ENCODE measurements around the gene LIMCH1.

Gene LIMCH1

DNA sequence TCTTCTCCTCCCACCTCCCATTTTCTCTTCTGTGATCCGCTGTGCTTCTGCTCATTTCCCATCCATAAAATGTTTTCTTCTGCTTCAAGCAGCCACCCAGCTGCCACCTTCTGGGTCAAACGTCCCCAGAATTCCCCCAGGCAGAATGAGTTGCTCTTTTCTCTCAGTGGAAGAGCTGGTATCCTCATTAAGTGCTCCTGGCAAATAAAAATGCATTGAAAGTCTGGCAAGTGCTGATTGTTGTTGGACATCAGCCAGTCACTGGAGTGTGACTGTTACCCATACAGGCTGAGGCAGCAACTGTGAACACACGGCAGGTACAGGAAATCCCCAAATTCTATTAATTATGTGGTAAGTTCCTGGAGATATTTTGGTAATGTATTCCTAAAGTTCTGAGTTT lies 52.6 kb downstream of the LIMCH1 start:
- no peak for TF ChIP-seq POLR2A (IDR thresholded peaks at IDR 0.05; ENCODE audit: extremely low read depth, insufficient read length)
- no peak for TF ChIP-seq MYC (IDR thresholded peaks at IDR 0.05; ENCODE audit: low read depth, low read length)
- TF ChIP-seq, protein P1, sequence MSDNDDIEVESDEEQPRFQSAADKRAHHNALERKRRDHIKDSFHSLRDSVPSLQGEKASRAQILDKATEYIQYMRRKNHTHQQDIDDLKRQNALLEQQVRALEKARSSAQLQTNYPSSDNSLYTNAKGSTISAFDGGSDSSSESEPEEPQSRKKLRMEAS (IDR thresholded peaks at IDR 0.05; ENCODE audit: low read depth, low read length): no peak
- TF ChIP-seq, protein P2, sequence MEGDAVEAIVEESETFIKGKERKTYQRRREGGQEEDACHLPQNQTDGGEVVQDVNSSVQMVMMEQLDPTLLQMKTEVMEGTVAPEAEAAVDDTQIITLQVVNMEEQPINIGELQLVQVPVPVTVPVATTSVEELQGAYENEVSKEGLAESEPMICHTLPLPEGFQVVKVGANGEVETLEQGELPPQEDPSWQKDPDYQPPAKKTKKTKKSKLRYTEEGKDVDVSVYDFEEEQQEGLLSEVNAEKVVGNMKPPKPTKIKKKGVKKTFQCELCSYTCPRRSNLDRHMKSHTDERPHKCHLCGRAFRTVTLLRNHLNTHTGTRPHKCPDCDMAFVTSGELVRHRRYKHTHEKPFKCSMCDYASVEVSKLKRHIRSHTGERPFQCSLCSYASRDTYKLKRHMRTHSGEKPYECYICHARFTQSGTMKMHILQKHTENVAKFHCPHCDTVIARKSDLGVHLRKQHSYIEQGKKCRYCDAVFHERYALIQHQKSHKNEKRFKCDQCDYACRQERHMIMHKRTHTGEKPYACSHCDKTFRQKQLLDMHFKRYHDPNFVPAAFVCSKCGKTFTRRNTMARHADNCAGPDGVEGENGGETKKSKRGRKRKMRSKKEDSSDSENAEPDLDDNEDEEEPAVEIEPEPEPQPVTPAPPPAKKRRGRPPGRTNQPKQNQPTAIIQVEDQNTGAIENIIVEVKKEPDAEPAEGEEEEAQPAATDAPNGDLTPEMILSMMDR (IDR thresholded peaks at IDR 0.05; ENCODE audit: low read depth, low read length): no peak
- H3K4me3 ChIP-seq (ENCODE audit: low read depth, low read length): no peak overlapping the region
- no peak for DNase-seq (ENCODE audit: low read depth)

DNA sequence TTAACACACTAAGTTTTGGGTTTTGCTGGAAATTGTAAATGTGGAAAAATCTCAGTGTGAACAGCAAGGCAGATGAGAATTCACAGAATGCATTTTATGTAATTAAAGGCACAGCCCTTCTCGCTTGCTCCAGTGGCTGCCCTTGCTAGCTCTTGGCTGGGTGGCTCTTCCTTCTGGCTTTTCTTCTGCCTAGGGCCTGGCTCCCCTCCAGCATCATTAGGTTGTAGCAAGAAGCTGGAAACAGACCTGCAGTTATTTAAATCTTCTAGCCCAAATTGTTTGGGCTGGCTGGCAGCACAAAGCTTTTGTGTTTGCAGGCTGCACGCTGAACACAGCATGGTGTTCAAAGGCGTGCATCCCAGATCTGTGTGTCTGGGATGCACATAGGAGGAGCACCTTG lies 56.5 kb downstream of the LIMCH1 start:
- TF ChIP-seq POLR2A (IDR thresholded peaks at IDR 0.05; ENCODE audit: extremely low read depth, insufficient read length): no peak
- TF ChIP-seq, protein P2 (IDR thresholded peaks at IDR 0.05; ENCODE audit: low read depth, low read length): no peak
- TF ChIP-seq, protein P1 (IDR thresholded peaks at IDR 0.05; ENCODE audit: low read depth, low read length): no peak
- no peak for TF ChIP-seq MYC (IDR thresholded peaks at IDR 0.05; ENCODE audit: low read depth, low read length)

DNA sequence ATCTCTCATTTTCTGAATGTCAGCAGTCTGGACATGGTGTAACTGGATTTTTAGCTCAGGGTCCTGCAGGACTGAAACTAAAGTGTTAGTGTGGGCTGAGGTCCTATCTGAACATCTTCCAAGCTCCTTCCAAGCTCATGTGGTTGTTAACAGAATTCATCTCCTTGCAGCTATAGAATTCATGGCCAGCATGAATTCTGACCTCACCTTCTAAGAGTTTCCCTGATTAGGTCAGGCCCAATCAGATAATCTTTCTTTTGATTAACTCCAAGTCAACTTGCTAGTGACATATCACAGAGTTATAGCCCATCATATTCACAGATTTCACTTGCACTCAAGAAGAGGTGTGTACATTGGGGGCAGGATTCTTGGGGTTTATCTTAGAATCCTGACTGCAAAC lies 59.5 kb downstream of the LIMCH1 start:
- no peak overlapping the region for H3K4me3 ChIP-seq (ENCODE audit: low read depth, low read length)
- TF ChIP-seq, protein P1 (IDR thresholded peaks at IDR 0.05; ENCODE audit: low read depth, low read length): no peak
- TF ChIP-seq MYC (IDR thresholded peaks at IDR 0.05; ENCODE audit: low read depth, low read length) (no peak), POLR2A (IDR thresholded peaks at IDR 0.05; ENCODE audit: extremely low read depth, insufficient read length) (no peak)
- TF ChIP-seq, protein P2 (IDR thresholded peaks at IDR 0.05; ENCODE audit: low read depth, low read length): no peak
- DNase-seq (ENCODE audit: low read depth): no peak

More for the DNA sequence above, 56.5 kb downstream of the LIMCH1 start:
- no peak for DNase-seq (ENCODE audit: low read depth)
- H3K4me3 ChIP-seq (ENCODE audit: low read depth, low read length): no peak overlapping the region

DNA sequence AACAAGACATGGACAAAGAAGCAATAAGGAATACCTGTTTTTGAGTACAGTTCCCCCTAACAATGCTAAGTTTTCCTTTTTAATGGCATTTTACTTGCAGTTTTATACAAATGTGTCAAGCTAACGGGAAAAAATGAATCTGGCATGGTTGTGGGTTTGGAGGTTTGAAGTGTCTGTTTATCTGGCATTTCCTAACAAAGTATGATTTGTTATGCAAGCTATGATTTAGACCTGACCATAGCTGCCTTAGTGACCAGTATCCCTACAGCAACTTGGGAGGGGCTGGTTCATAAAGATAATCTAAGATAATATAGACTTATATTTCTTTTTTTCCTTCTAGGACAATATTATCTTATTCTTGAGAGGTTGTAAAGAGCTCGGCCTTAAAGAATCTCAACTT lies 60.6 kb downstream of the LIMCH1 start:
- DNase-seq (ENCODE audit: low read depth): no peak
- TF ChIP-seq MYC (IDR thresholded peaks at IDR 0.05; ENCODE audit: low read depth, low read length) (no peak), POLR2A (IDR thresholded peaks at IDR 0.05; ENCODE audit: extremely low read depth, insufficient read length) (no peak)
- TF ChIP-seq, protein P2 (IDR thresholded peaks at IDR 0.05; ENCODE audit: low read depth, low read length): no peak
- TF ChIP-seq, protein P1 (IDR thresholded peaks at IDR 0.05; ENCODE audit: low read depth, low read length): no peak
- no peak overlapping the region for H3K4me3 ChIP-seq (ENCODE audit: low read depth, low read length)

DNA sequence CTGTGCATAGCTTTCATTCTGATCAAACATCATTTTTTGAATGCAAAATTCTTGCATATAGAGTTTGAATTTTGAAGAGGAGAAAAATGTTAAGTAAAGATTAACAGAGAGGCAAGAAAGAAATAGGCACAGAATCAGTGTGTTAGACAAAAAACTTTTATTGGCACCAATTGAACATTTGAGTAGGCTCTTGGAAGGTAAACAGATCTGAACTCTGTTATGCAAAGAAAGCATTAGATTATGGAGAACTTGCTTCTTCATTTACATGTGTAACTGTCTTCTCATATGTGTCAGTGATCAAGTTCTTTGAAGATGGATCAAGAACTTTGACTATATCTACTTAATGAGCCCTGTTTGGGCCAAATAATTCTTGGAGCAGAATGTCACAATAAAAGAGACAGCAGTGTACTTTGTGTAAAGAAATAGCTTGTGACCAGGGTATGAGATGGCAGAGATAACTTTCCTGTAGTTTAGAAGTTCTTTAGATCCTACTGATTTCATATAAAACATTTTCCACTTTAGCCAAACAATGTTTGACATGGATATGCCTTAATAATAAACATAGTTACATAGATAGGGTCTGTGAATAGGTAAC lies 61.3 kb downstream of the LIMCH1 start:
- no peak for TF ChIP-seq MYC (IDR thresholded peaks at IDR 0.05; ENCODE audit: low read depth, low read length)
- TF ChIP-seq, protein P1 (IDR thresholded peaks at IDR 0.05; ENCODE audit: low read depth, low read length): no peak
- H3K4me3 ChIP-seq (ENCODE audit: low read depth, low read length): no peak overlapping the region
- no peak for DNase-seq (ENCODE audit: low read depth)

DNA sequence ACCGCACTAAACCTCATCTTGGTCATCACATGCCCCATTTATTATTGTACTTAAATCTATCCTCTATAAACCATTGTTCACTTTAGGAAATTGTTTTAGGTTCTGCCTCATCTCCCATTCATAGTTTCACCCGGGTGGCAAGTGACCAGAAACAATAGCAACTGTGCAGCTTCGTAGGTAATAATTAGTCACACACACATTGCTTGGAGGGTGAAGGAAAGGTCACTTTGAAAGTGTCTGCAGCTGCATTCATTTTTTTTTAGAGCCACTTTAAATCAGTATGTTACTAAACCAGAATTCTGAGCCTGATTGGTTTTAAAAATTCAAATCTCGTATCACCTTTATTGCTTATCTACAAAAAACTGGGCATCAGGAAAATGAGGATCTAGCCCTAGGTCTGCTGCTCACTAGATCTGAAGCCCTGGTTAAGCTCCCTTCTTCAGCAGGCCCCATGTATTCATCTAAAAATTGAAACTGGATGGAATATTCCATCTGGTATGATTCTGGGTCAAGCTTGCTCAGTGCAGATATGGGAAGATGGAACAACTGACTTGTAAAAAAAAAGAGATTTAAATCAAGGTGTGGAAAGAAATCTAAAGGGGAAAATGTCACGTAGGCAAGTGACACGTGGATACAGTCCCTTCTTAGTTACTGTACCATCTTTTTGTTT lies 62.4 kb downstream of the LIMCH1 start:
- no peak overlapping the region for H3K4me3 ChIP-seq (ENCODE audit: low read depth, low read length)
- DNase-seq (ENCODE audit: low read depth): no peak
- TF ChIP-seq MYC (IDR thresholded peaks at IDR 0.05; ENCODE audit: low read depth, low read length) (no peak), POLR2A (IDR thresholded peaks at IDR 0.05; ENCODE audit: extremely low read depth, insufficient read length) (no peak)
- TF ChIP-seq, protein P1 (IDR thresholded peaks at IDR 0.05; ENCODE audit: low read depth, low read length): no peak
- TF ChIP-seq, protein P2 (IDR thresholded peaks at IDR 0.05; ENCODE audit: low read depth, low read length): no peak

Data from NB4 (cell line).